Central memory CD8-positive, alpha-beta T cell (primary cell): Measurements from ENCODE around the gene GRIA1.

Source experiments
- ATAC-seq: fragments of 150-1000 bp; cut with Tn5 transposase; replicated peaks from 2 replicates; pipeline ENCODE4 v1.10.0; 2022; ENCODE audit warnings: mild to moderate bottlenecking, moderate FRiP score, moderate number of reproducible peaks; ENCODE audit not compliant: poor library complexity, severe bottlenecking; ENCODE audit errors: extremely low read depth
- DNase-seq, 2 donors: peaks; one replicate each; pipeline ENCODE4 v3.0.0; 2021; ENCODE audit warnings: low spot score in 2 of 2
- H3K27ac Mint-ChIP-seq: one replicate; pipeline ENCODE4 v1.8.0; 2022; ENCODE audit warnings: low read depth, mild to moderate bottlenecking, moderate library complexity, mixed read lengths
- H3K27me3 Mint-ChIP-seq: one replicate; pipeline ENCODE4 v1.8.0; 2022; ENCODE audit warnings: mixed read lengths
- H3K36me3 Mint-ChIP-seq: one replicate; pipeline ENCODE4 v1.8.0; 2022; ENCODE audit warnings: mild to moderate bottlenecking, moderate library complexity, mixed read lengths; ENCODE audit not compliant: insufficient read depth
- H3K4me1 Mint-ChIP-seq: one replicate; pipeline ENCODE4 v1.8.0; 2022; ENCODE audit warnings: mixed read lengths
- H3K4me3 Mint-ChIP-seq: one replicate; pipeline ENCODE4 v1.8.0; 2022; ENCODE audit warnings: mild to moderate bottlenecking, moderate library complexity, mixed read lengths
- H3K9me3 Mint-ChIP-seq: one replicate; pipeline ENCODE4 v1.8.0; 2022; ENCODE audit warnings: mixed read lengths

Gene GRIA1

GRCh38 chr5:153625826-153626354 is 135.4 kb downstream of the GRIA1 start:
- Mint-ChIP-seq H3K36me3 (no peaks in the 10 kb centered on the region), H3K9me3 (no peaks in the 10 kb centered on the region), H3K4me3 (no peak overlapping the region), H3K27ac (no peak overlapping the region), H3K27me3 (no peaks in the 10 kb centered on the region), H3K4me1 (no peaks in the 10 kb centered on the region)
- DNase-seq (no peak), ATAC-seq (no peak)

- no peak overlapping the region for H3K4me3 Mint-ChIP-seq
- H3K27ac Mint-ChIP-seq: no peak overlapping the region
- H3K27me3 Mint-ChIP-seq: peaks cover 8% of the 10 kb centered on the region
Observed at GRCh38 chr5:153626836-153627235, 136.4 kb downstream of the GRIA1 start.

GRCh38 chr5:153629027-153629895 is 138.8 kb downstream of the GRIA1 start:
- Mint-ChIP-seq H3K4me3 (no peak overlapping the region), H3K27ac (no peak overlapping the region), H3K9me3 (no peaks in the 10 kb centered on the region), H3K4me1 (no peaks in the 10 kb centered on the region), H3K36me3 (no peaks in the 10 kb centered on the region), H3K27me3 (peaks cover 30% of the 10 kb centered on the region)
- DNase-seq (no peak), ATAC-seq (no peak)

More at GRCh38 chr5:153626836-153627235, 136.4 kb downstream of the GRIA1 start:
- ATAC-seq (no peak), DNase-seq (no peak)
- H3K9me3 Mint-ChIP-seq: no peaks in the 10 kb centered on the region
- H3K4me1 Mint-ChIP-seq: no peaks in the 10 kb centered on the region
- H3K36me3 Mint-ChIP-seq: no peaks in the 10 kb centered on the region

- Mint-ChIP-seq H3K9me3 (no peaks in the 10 kb centered on the region), H3K4me1 (no peaks in the 10 kb centered on the region), H3K4me3 (no peak overlapping the region), H3K27ac (no peak overlapping the region), H3K36me3 (no peaks in the 10 kb centered on the region), H3K27me3 (peaks cover 30% of the 10 kb centered on the region)
- ATAC-seq (no peak), DNase-seq (no peak)
Observed at GRCh38 chr5:153630546-153630945, 140.1 kb downstream of the GRIA1 start.

GRCh38 chr5:153632748-153633290 is 142.3 kb downstream of the GRIA1 start:
- DNase-seq (no peak), ATAC-seq (no peak)
- no peak overlapping the region for H3K27ac Mint-ChIP-seq
- H3K4me1 Mint-ChIP-seq: no peaks in the 10 kb centered on the region
- H3K4me3 Mint-ChIP-seq: no peak overlapping the region
- H3K9me3 Mint-ChIP-seq: no peaks in the 10 kb centered on the region
- peaks cover 30% of the 10 kb centered on the region for H3K27me3 Mint-ChIP-seq
- H3K36me3 Mint-ChIP-seq: no peaks in the 10 kb centered on the region

- H3K4me3 Mint-ChIP-seq: no peak overlapping the region
- no peaks in the 10 kb centered on the region for H3K36me3 Mint-ChIP-seq
- ATAC-seq (no peak), DNase-seq (no peak)
- peaks cover 41% of the 10 kb centered on the region for H3K27me3 Mint-ChIP-seq
- no peaks in the 10 kb centered on the region for H3K4me1 Mint-ChIP-seq
- no peaks in the 10 kb centered on the region for H3K9me3 Mint-ChIP-seq
- no peak overlapping the region for H3K27ac Mint-ChIP-seq
Observed at GRCh38 chr5:153636670-153637451, 146.4 kb downstream of the GRIA1 start.

GRCh38 chr5:153640293-153640692 is 149.8 kb downstream of the GRIA1 start:
- H3K27me3 Mint-ChIP-seq: peaks cover 19% of the 10 kb centered on the region
- no peak overlapping the region for H3K27ac Mint-ChIP-seq
- DNase-seq (no peak), ATAC-seq (no peak)
- H3K9me3 Mint-ChIP-seq: peaks cover 5% of the 10 kb centered on the region
- no peak overlapping the region for H3K4me3 Mint-ChIP-seq
- no peaks in the 10 kb centered on the region for H3K36me3 Mint-ChIP-seq
- no peaks in the 10 kb centered on the region for H3K4me1 Mint-ChIP-seq

GRCh38 chr5:153641183-153641688 is 150.8 kb downstream of the GRIA1 start:
- H3K4me1 Mint-ChIP-seq: no peaks in the 10 kb centered on the region
- H3K4me3 Mint-ChIP-seq: no peak overlapping the region
- H3K27me3 Mint-ChIP-seq: peaks cover 19% of the 10 kb centered on the region
- H3K36me3 Mint-ChIP-seq: no peaks in the 10 kb centered on the region
- H3K27ac Mint-ChIP-seq: no peak overlapping the region
- DNase-seq: no peak
- H3K9me3 Mint-ChIP-seq: peaks cover 5% of the 10 kb centered on the region
- ATAC-seq: no peak

GRCh38 chr5:153654504-153655200 is 164.2 kb downstream of the GRIA1 start:
- H3K27ac Mint-ChIP-seq: no peak overlapping the region
- peaks cover 5% of the 10 kb centered on the region for H3K9me3 Mint-ChIP-seq
- no peaks in the 10 kb centered on the region for H3K36me3 Mint-ChIP-seq
- no peak overlapping the region for H3K4me3 Mint-ChIP-seq
- no peak for ATAC-seq
- DNase-seq: no peak
- H3K27me3 Mint-ChIP-seq: peaks cover 10% of the 10 kb centered on the region
- H3K4me1 Mint-ChIP-seq: no peaks in the 10 kb centered on the region

- no peak overlapping the region for H3K4me3 Mint-ChIP-seq
- H3K9me3 Mint-ChIP-seq: peaks cover under 1% of the 10 kb centered on the region
- ATAC-seq (no peak), DNase-seq (no peak)
- no peak overlapping the region for H3K27ac Mint-ChIP-seq
- no peaks in the 10 kb centered on the region for H3K4me1 Mint-ChIP-seq
- H3K36me3 Mint-ChIP-seq: no peaks in the 10 kb centered on the region
- peaks cover 10% of the 10 kb centered on the region for H3K27me3 Mint-ChIP-seq
Observed at GRCh38 chr5:153655201-153655510, 164.7 kb downstream of the GRIA1 start.

GRCh38 chr5:153658149-153658548 is 167.7 kb downstream of the GRIA1 start:
- Mint-ChIP-seq H3K4me1 (no peaks in the 10 kb centered on the region), H3K36me3 (no peaks in the 10 kb centered on the region), H3K9me3 (no peaks in the 10 kb centered on the region), H3K4me3 (no peak overlapping the region), H3K27ac (no peak overlapping the region), H3K27me3 (peaks cover 5% of the 10 kb centered on the region)
- ATAC-seq: no peak
- DNase-seq: no peak

- Mint-ChIP-seq H3K36me3 (no peaks in the 10 kb centered on the region), H3K27ac (no peak overlapping the region), H3K4me1 (no peaks in the 10 kb centered on the region), H3K4me3 (no peak overlapping the region), H3K27me3 (no peaks in the 10 kb centered on the region), H3K9me3 (no peaks in the 10 kb centered on the region)
- ATAC-seq: no peak
- no peak for DNase-seq
Observed at GRCh38 chr5:153658606-153659005, 168.1 kb downstream of the GRIA1 start.
